Mesenchymal stem cell (in vitro differentiated cells and primary cell): ENCODE results near the gene CHN2.

Source experiments
- DNase-seq: peaks from one replicate; pipeline ENCODE4 v3.0.0-alpha.2; 2013
- H2AFZ ChIP-seq: one replicate; pipeline ENCODE4 v1.6.1; 2013; ENCODE audit warnings: low read depth, mild to moderate bottlenecking, control low read depth, inconsistent platforms, low read length, moderate library complexity
- H2AK5ac ChIP-seq: 2 replicates; pipeline ENCODE4 v1.6.1; 2013; ENCODE audit warnings: low read length, moderate library complexity, mild to moderate bottlenecking, inconsistent platforms; ENCODE audit not compliant: severe bottlenecking
- H2BK120ac ChIP-seq: one replicate; pipeline ENCODE4 v1.6.1; 2013; ENCODE audit warnings: low read depth, mild to moderate bottlenecking, inconsistent platforms, low read length, moderate library complexity
- H2BK12ac ChIP-seq, 2 experiments: one replicate each; pipeline ENCODE4 v1.6.1; 2013; ENCODE audit warnings: inconsistent platforms in 2 of 2, low read length in 2 of 2, mild to moderate bottlenecking in 2 of 2, moderate library complexity in 2 of 2, control low read depth in 1 of 2
- H2BK15ac ChIP-seq: one replicate; pipeline ENCODE4 v1.6.1; 2013; ENCODE audit warnings: mild to moderate bottlenecking, low read depth, inconsistent platforms; ENCODE audit not compliant: poor library complexity, severe bottlenecking
- H2BK5ac ChIP-seq: 2 replicates; pipeline ENCODE4 v1.6.1; 2013; ENCODE audit warnings: low read depth, mild to moderate bottlenecking, low read length, control low read depth, inconsistent platforms; ENCODE audit not compliant: poor library complexity, severe bottlenecking
- H3K14ac ChIP-seq, 2 experiments: one replicate each; pipeline ENCODE4 v1.6.1; 2013; ENCODE audit warnings: inconsistent platforms in 2 of 2, low read length in 2 of 2, control low read depth in 1 of 2, mild to moderate bottlenecking in 1 of 2, moderate library complexity in 1 of 2
- H3K18ac ChIP-seq, 2 experiments: one replicate each; pipeline ENCODE4 v1.6.1; 2013; ENCODE audit warnings: inconsistent platforms in 2 of 2, low read length in 2 of 2, control low read depth in 1 of 2, low read depth in 1 of 2, mild to moderate bottlenecking in 1 of 2
- H3K23ac ChIP-seq, 2 experiments: one replicate each; pipeline ENCODE4 v1.6.1; 2013; ENCODE audit warnings: inconsistent platforms in 2 of 2, low read length in 2 of 2, mild to moderate bottlenecking in 2 of 2, moderate library complexity in 2 of 2, control low read depth in 1 of 2
- H3K27ac ChIP-seq: 2 replicates; pipeline ENCODE4 v1.5.1; 2013; ENCODE audit warnings: mild to moderate bottlenecking, moderate library complexity, low read length, control low read depth, inconsistent platforms; ENCODE audit not compliant: poor library complexity, severe bottlenecking
- H3K27me3 ChIP-seq, 2 experiments: 2 replicates each; pipeline versions ENCODE4 v1.6.1 to v1.7.0; 2013; ENCODE audit warnings: low read length in 2 of 2, mild to moderate bottlenecking in 2 of 2, moderate library complexity in 2 of 2, control low read depth in 1 of 2, inconsistent platforms in 1 of 2; ENCODE audit not compliant: control insufficient read depth in 1 of 2, insufficient read depth in 1 of 2
- H3K36me3 ChIP-seq, 2 experiments: 2 replicates each; pipeline versions ENCODE4 v1.6.1 to v1.7.0; 2013; ENCODE audit warnings: low read length in 2 of 2, control low read depth in 1 of 2, inconsistent platforms in 1 of 2, low read depth in 1 of 2, mild to moderate bottlenecking in 1 of 2; ENCODE audit not compliant: insufficient read depth in 2 of 2, control insufficient read depth in 1 of 2
- H3K4ac ChIP-seq, 2 experiments: one replicate each; pipeline ENCODE4 v1.6.1; 2013; ENCODE audit warnings: inconsistent platforms in 2 of 2, low read length in 2 of 2, mild to moderate bottlenecking in 2 of 2, moderate library complexity in 2 of 2, control low read depth in 1 of 2, low read depth in 1 of 2
- H3K4me1 ChIP-seq: 2 replicates; pipeline ENCODE4 v1.6.1; 2013; ENCODE audit warnings: low read depth, low read length, control low read depth; ENCODE audit not compliant: control insufficient read depth, insufficient read depth
- H3K4me2 ChIP-seq: 2 replicates; pipeline ENCODE4 v1.6.1; 2013; ENCODE audit warnings: low read length, mild to moderate bottlenecking, inconsistent platforms; ENCODE audit not compliant: poor library complexity, severe bottlenecking
- H3K4me3 ChIP-seq, 2 experiments: 2 replicates each; pipeline versions ENCODE4 v1.5.1 to v1.7.0; 2013; ENCODE audit warnings: low read length in 2 of 2, mild to moderate bottlenecking in 2 of 2, control low read depth in 1 of 2, low read depth in 1 of 2; ENCODE audit not compliant: insufficient read depth in 1 of 2
- H3K79me1 ChIP-seq: replicated peaks from 2 replicates; pipeline ENCODE4 v1.6.1; 2013; ENCODE audit warnings: mild to moderate bottlenecking, control low read depth, low read length, inconsistent platforms; ENCODE audit not compliant: poor library complexity, severe bottlenecking
- H3K9ac ChIP-seq: 2 replicates; pipeline ENCODE4 v1.7.0; 2013; ENCODE audit warnings: mild to moderate bottlenecking, low read length, moderate library complexity
- H3K9me3 ChIP-seq: 2 replicates; pipeline ENCODE4 v1.7.0; 2013; ENCODE audit warnings: mild to moderate bottlenecking, low read length; ENCODE audit not compliant: control insufficient read depth
- H4K8ac ChIP-seq: one replicate; pipeline ENCODE4 v1.6.1; 2013; ENCODE audit warnings: inconsistent platforms, mild to moderate bottlenecking, low read length, moderate library complexity
- H4K91ac ChIP-seq: one replicate; pipeline ENCODE4 v1.6.1; 2013; ENCODE audit warnings: mild to moderate bottlenecking, low read length, inconsistent platforms
- WGBS: methylation state at CpG from one replicate; pipeline ENCODE4 v1.1.7; 2013; ENCODE audit warnings: mixed read lengths; 5-methylcytosine and 5-hydroxymethylcytosine counted together

CHN2 gene

GRCh38 chr7:29329686-29330085, 135.1 kb downstream of the CHN2 start:
- Histone ChIP-seq H2AFZ (no peak overlapping the region), H3K4me2 (no peak overlapping the region), H2BK5ac (no peak overlapping the region), H3K27ac (no peak overlapping the region), H2BK12ac (no peak overlapping the region), H2BK120ac (no peak overlapping the region), H3K36me3 (no peaks in the 10 kb centered on the region), H4K91ac (no peak overlapping the region), H3K4ac (no peak overlapping the region), H3K9ac (no peak overlapping the region), H3K9me3 (no peaks in the 10 kb centered on the region), H2BK15ac (no peak overlapping the region), H3K4me3 (no peak overlapping the region), H3K14ac (no peak overlapping the region), H3K4me1 (no peaks in the 10 kb centered on the region), H3K79me1 (no peaks in the 10 kb centered on the region), H3K23ac (no peak overlapping the region), H3K18ac (no peak overlapping the region), H4K8ac (no peak overlapping the region), H2AK5ac (no peak overlapping the region), H3K27me3 (peaks cover 0 to 21% of the 10 kb centered on the region in 2 experiments)
- no peak for DNase-seq
- 100% methylated on average over 1 of the region's 3 CpGs for WGBS

GRCh38 chr7:29330136-29330535, 135.6 kb downstream of the CHN2 start:
- Histone ChIP-seq H4K91ac (no peak overlapping the region), H3K9ac (no peak overlapping the region), H3K79me1 (no peaks in the 10 kb centered on the region), H4K8ac (no peak overlapping the region), H3K27ac (no peak overlapping the region), H3K14ac (no peak overlapping the region), H2BK5ac (no peak overlapping the region), H3K36me3 (no peaks in the 10 kb centered on the region), H3K18ac (no peak overlapping the region), H3K4ac (no peak overlapping the region), H2BK120ac (no peak overlapping the region), H3K23ac (no peak overlapping the region), H3K4me1 (no peaks in the 10 kb centered on the region), H3K27me3 (peaks cover 0 to 16% of the 10 kb centered on the region in 2 experiments), H2AK5ac (no peak overlapping the region), H3K9me3 (no peaks in the 10 kb centered on the region), H3K4me2 (no peak overlapping the region), H2BK15ac (no peak overlapping the region), H3K4me3 (no peak overlapping the region), H2AFZ (no peak overlapping the region), H2BK12ac (no peak overlapping the region)
- DNase-seq: no peak
- 97% methylated on average over 5 of the region's 5 CpGs for WGBS

DNA sequence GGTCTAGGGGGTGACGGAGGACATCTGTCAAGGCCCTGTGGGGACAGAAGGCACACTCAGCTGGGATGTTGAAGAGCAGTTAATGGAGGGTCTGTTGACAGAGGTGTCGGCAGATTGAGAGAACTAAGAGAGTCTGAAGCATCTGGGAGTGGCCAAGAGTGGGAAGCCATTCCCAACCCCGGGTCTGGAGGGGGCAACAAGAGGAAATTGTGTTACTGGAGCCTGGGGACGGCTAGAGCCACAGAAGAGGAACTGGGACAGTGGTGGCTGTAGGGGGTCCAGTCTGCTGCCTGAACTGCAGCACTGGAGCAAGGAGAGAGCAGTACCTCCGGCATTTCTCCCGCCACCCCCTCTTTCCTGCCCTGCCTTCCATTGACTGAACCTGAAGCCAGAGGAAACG, 136.6 kb downstream of the CHN2 start:
- no peaks in the 10 kb centered on the region for H3K36me3 ChIP-seq
- H3K23ac ChIP-seq: no peak overlapping the region
- no peak overlapping the region for H2BK15ac ChIP-seq
- no peaks in the 10 kb centered on the region for H3K9me3 ChIP-seq
- H4K91ac ChIP-seq: no peak overlapping the region
- H3K4me3 ChIP-seq: no peak overlapping the region
- H3K4me2 ChIP-seq: no peak overlapping the region
- no peak overlapping the region for H3K9ac ChIP-seq
- H3K4ac ChIP-seq: no peak overlapping the region
- no peaks in the 10 kb centered on the region for H3K79me1 ChIP-seq
- DNase-seq: no peak
- H2BK5ac ChIP-seq: no peak overlapping the region
- no peak overlapping the region for H2AFZ ChIP-seq
- H2AK5ac ChIP-seq: no peak overlapping the region
- H3K14ac ChIP-seq: no peak overlapping the region
- no peak overlapping the region for H3K27ac ChIP-seq
- H3K27me3 ChIP-seq: peaks cover 7 to 24% of the 10 kb centered on the region in 2 experiments
- no peak overlapping the region for H2BK12ac ChIP-seq
- peak overlapping the region in 1 of 2 experiments; percentile 12 for H3K18ac ChIP-seq
- no peaks in the 10 kb centered on the region for H3K4me1 ChIP-seq
- 73% methylated on average over 5 of the region's 7 CpGs for WGBS
- H2BK120ac ChIP-seq: no peak overlapping the region
- H4K8ac ChIP-seq: no peak overlapping the region

- H2BK120ac ChIP-seq: no peak overlapping the region
- no peaks in the 10 kb centered on the region for H3K79me1 ChIP-seq
- no peak overlapping the region for H2AFZ ChIP-seq
- no peak overlapping the region for H2BK12ac ChIP-seq
- H3K27me3 ChIP-seq: peaks cover 8 to 31% of the 10 kb centered on the region in 2 experiments
- H3K4ac ChIP-seq: no peak overlapping the region
- no peak overlapping the region for H4K8ac ChIP-seq
- no peak overlapping the region for H3K4me2 ChIP-seq
- WGBS: 92% methylated on average over 13 of the region's 14 CpGs
- H4K91ac ChIP-seq: no peak overlapping the region
- H3K23ac ChIP-seq: no peak overlapping the region
- no peaks in the 10 kb centered on the region for H3K4me1 ChIP-seq
- no peak overlapping the region for H2BK15ac ChIP-seq
- H3K9me3 ChIP-seq: no peaks in the 10 kb centered on the region
- no peak overlapping the region for H3K4me3 ChIP-seq
- no peak overlapping the region for H3K18ac ChIP-seq
- H3K14ac ChIP-seq: no peak overlapping the region
- no peak overlapping the region for H2BK5ac ChIP-seq
- H3K27ac ChIP-seq: no peak overlapping the region
- no peak for DNase-seq
- no peak overlapping the region for H3K9ac ChIP-seq
- H3K36me3 ChIP-seq: no peaks in the 10 kb centered on the region
- H2AK5ac ChIP-seq: no peak overlapping the region
These were observed 137.7 kb downstream of the CHN2 start for GRCh38 chr7:29332042-29332811.
